Measurements from ENCODE around the gene TFAP2B. TPM values are rescaled to one million over a fixed set of nuclear protein-coding genes. Genes with fewer than 3 reads are reported as not detected.

TFAP2B gene
- total RNA-seq, 1 donor from 2014 or later = not detected

DNA sequence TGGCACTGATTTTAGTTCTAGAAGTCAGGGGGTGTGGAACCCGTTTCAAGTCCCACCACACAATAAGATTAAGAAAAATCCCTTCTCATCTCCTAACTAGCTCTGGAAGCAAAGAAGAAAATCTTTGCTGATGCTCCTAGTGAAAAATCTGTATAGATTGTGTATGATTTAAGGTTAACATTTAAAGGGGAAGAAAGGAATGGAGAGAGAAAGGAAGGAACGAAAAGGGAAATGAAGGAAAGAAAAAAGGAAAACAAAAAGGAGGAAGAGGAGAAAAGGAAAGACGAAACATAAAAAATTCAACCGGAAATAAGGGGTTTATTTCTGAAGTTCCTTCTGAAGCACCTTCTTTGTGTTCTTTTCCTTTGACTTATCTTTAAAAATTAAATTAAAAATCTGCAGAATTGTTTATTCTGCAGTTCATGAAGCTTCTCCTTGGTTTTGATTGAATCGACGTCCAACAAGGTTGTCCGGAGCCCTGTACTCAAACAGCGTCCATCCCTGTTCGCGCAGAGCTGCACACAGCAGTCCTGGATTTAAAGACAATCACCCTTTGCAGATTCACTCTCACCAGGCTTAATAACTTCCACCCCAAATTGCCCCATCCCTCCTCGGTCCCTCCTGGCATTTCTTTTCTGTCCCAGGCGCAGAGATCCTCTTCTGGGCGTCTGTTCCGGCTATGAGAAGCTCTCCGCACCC, 1.6 kb upstream of the TFAP2B start:
- no peak overlapping the region for H3K27ac ChIP-seq (ENCODE audit: low read depth, low read length)
- no peak overlapping the region for H3K4me2 ChIP-seq (ENCODE audit: low read length)
- peaks cover 5% of the 10 kb centered on the region for H3K4me1 Mint-ChIP-seq (ENCODE audit: low read depth, unreplicated experiment)
- H3K4me3 ChIP-seq (ENCODE audit: insufficient read depth, low read depth, low read length) = no peak overlapping the region
- DNase-seq (ENCODE audit: low read depth) (no peak), FAIRE-seq (no peak)
- H3K79me2 ChIP-seq (ENCODE audit: insufficient read depth, low read length) = no peaks in the 10 kb centered on the region
- no peak overlapping the region for H3K9ac ChIP-seq (ENCODE audit: low read length)
- H3K27ac Mint-ChIP-seq (ENCODE audit: unreplicated experiment) = no peak overlapping the region
- no peak overlapping the region for H3K4me3 Mint-ChIP-seq (ENCODE audit: unreplicated experiment)
- no peak overlapping the region for H2AFZ ChIP-seq (ENCODE audit: low read depth, low read length)
- H4K20me1 ChIP-seq (ENCODE audit: insufficient read depth, low read length) = no peaks in the 10 kb centered on the region
- H3K4me1 ChIP-seq (ENCODE audit: insufficient read depth, low read length) = peaks cover 3% of the 10 kb centered on the region
- no peaks in the 10 kb centered on the region for H3K36me3 Mint-ChIP-seq (ENCODE audit: low read depth, unreplicated experiment)
- TF ChIP-seq, protein P1, sequence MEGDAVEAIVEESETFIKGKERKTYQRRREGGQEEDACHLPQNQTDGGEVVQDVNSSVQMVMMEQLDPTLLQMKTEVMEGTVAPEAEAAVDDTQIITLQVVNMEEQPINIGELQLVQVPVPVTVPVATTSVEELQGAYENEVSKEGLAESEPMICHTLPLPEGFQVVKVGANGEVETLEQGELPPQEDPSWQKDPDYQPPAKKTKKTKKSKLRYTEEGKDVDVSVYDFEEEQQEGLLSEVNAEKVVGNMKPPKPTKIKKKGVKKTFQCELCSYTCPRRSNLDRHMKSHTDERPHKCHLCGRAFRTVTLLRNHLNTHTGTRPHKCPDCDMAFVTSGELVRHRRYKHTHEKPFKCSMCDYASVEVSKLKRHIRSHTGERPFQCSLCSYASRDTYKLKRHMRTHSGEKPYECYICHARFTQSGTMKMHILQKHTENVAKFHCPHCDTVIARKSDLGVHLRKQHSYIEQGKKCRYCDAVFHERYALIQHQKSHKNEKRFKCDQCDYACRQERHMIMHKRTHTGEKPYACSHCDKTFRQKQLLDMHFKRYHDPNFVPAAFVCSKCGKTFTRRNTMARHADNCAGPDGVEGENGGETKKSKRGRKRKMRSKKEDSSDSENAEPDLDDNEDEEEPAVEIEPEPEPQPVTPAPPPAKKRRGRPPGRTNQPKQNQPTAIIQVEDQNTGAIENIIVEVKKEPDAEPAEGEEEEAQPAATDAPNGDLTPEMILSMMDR (IDR thresholded peaks at IDR 0.05; ENCODE audit: insufficient read depth, low read depth, low read length) = no peak
- TF ChIP-seq EZH2 (IDR thresholded peaks at IDR 0.05; ENCODE audit: insufficient read depth, low read length) = no peak
- peaks cover 51% of the 10 kb centered on the region for H3K27me3 ChIP-seq (ENCODE audit: insufficient read depth, low read length)
- no peaks in the 10 kb centered on the region for H3K36me3 ChIP-seq (ENCODE audit: insufficient read depth, low read length)
- peaks cover 70% of the 10 kb centered on the region for H3K27me3 Mint-ChIP-seq (ENCODE audit: low read depth, unreplicated experiment)
- H3K9me3 Mint-ChIP-seq (ENCODE audit: unreplicated experiment) = no peaks in the 10 kb centered on the region
- peaks cover 4% of the 10 kb centered on the region for H3K9me3 ChIP-seq (ENCODE audit: insufficient read depth, low read depth, low read length)

DNA sequence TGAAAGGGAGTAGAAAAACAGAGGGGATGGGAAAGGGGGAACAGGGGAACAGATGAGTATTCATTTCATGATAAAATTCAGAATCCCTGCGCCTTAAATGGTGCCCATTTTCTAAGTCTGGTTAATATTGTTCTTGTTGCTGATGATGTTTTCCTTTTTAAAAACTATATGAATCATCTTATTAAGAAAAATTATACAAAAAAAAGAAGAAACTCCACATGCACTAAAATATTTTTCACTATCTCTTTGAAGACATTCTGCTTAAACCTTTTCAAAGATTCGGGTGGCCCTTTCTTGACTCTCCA, 1.1 kb upstream of the TFAP2B start:
- Histone ChIP-seq H3K27me3 (ENCODE audit: insufficient read depth, low read length) (peaks cover 55% of the 10 kb centered on the region), H3K36me3 (ENCODE audit: insufficient read depth, low read length) (no peaks in the 10 kb centered on the region), H3K79me2 (ENCODE audit: insufficient read depth, low read length) (no peaks in the 10 kb centered on the region), H3K9me3 (ENCODE audit: insufficient read depth, low read depth, low read length) (peaks cover 4% of the 10 kb centered on the region), H4K20me1 (ENCODE audit: insufficient read depth, low read length) (no peaks in the 10 kb centered on the region), H3K4me3 (ENCODE audit: insufficient read depth, low read depth, low read length) (no peak overlapping the region), H3K4me1 (ENCODE audit: insufficient read depth, low read length) (peaks cover 3% of the 10 kb centered on the region), H3K27ac (ENCODE audit: low read depth, low read length) (no peak overlapping the region), H2AFZ (ENCODE audit: low read depth, low read length) (no peak overlapping the region), H3K4me2 (ENCODE audit: low read length) (no peak overlapping the region), H3K9ac (ENCODE audit: low read length) (no peak overlapping the region)
- Mint-ChIP-seq H3K27me3 (ENCODE audit: low read depth, unreplicated experiment) (peaks cover 73% of the 10 kb centered on the region), H3K9me3 (ENCODE audit: unreplicated experiment) (peaks cover 2% of the 10 kb centered on the region), H3K27ac (ENCODE audit: unreplicated experiment) (no peak overlapping the region), H3K36me3 (ENCODE audit: low read depth, unreplicated experiment) (no peaks in the 10 kb centered on the region), H3K4me3 (ENCODE audit: unreplicated experiment) (no peak overlapping the region), H3K4me1 (ENCODE audit: low read depth, unreplicated experiment) (peaks cover 5% of the 10 kb centered on the region)
- FAIRE-seq (no peak), DNase-seq (ENCODE audit: low read depth) (no peak)
- TF ChIP-seq, protein P1 (IDR thresholded peaks at IDR 0.05; ENCODE audit: insufficient read depth, low read depth, low read length) = no peak
- no peak for TF ChIP-seq EZH2 (IDR thresholded peaks at IDR 0.05; ENCODE audit: insufficient read depth, low read length)

DNA sequence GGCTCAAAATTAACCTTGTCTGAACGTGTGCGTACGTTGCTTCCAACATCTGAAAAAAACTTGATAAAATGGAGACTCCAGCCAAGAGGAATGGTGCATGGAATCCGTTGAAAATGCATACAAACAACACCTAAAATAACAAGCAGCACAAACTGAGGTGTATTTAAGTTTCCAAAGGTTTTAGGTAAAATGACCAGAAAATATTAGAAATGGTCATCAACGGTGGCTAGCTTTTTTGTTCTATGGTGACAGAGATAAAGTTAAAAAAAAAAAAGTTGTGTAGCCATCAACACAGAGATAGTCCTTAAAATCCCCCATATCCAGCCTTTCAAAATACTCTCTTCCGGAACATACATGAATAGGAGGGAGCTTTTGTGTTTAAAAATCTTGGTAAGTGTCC, 651 bp upstream of the TFAP2B start:
- TF ChIP-seq EZH2 (IDR thresholded peaks at IDR 0.05; ENCODE audit: insufficient read depth, low read length) = no peak
- TF ChIP-seq, protein P1 (IDR thresholded peaks at IDR 0.05; ENCODE audit: insufficient read depth, low read depth, low read length) = no peak
- Histone ChIP-seq H3K27me3 (ENCODE audit: insufficient read depth, low read length) (peaks cover 59% of the 10 kb centered on the region), H3K36me3 (ENCODE audit: insufficient read depth, low read length) (no peaks in the 10 kb centered on the region), H3K79me2 (ENCODE audit: insufficient read depth, low read length) (no peaks in the 10 kb centered on the region), H4K20me1 (ENCODE audit: insufficient read depth, low read length) (no peaks in the 10 kb centered on the region), H3K27ac (ENCODE audit: low read depth, low read length) (no peak overlapping the region), H3K4me2 (ENCODE audit: low read length) (no peak overlapping the region), H3K4me1 (ENCODE audit: insufficient read depth, low read length) (peaks cover 3% of the 10 kb centered on the region), H2AFZ (ENCODE audit: low read depth, low read length) (no peak overlapping the region), H3K9ac (ENCODE audit: low read length) (no peak overlapping the region), H3K9me3 (ENCODE audit: insufficient read depth, low read depth, low read length) (peaks cover 4% of the 10 kb centered on the region), H3K4me3 (ENCODE audit: insufficient read depth, low read depth, low read length) (no peak overlapping the region)
- DNase-seq (ENCODE audit: low read depth) = no peak
- Mint-ChIP-seq H3K9me3 (ENCODE audit: unreplicated experiment) (peaks cover 2% of the 10 kb centered on the region), H3K36me3 (ENCODE audit: low read depth, unreplicated experiment) (no peaks in the 10 kb centered on the region), H3K4me3 (ENCODE audit: unreplicated experiment) (no peak overlapping the region), H3K27me3 (ENCODE audit: low read depth, unreplicated experiment) (peaks cover 75% of the 10 kb centered on the region), H3K27ac (ENCODE audit: unreplicated experiment) (no peak overlapping the region), H3K4me1 (ENCODE audit: low read depth, unreplicated experiment) (peaks cover 5% of the 10 kb centered on the region)
- no peak for FAIRE-seq

All from astrocyte (in vitro differentiated cells and primary cell).